HG03066 (cell line): ENCODE results near the gene GPS2.

Experiments
- ATAC-seq: cut with Tn5 transposase; IDR thresholded peaks from one replicate; pipeline ENCODE4 v1.9.1; 2021; ENCODE audit warnings: low read depth; ENCODE audit not compliant: unreplicated experiment

GPS2 gene

DNA sequence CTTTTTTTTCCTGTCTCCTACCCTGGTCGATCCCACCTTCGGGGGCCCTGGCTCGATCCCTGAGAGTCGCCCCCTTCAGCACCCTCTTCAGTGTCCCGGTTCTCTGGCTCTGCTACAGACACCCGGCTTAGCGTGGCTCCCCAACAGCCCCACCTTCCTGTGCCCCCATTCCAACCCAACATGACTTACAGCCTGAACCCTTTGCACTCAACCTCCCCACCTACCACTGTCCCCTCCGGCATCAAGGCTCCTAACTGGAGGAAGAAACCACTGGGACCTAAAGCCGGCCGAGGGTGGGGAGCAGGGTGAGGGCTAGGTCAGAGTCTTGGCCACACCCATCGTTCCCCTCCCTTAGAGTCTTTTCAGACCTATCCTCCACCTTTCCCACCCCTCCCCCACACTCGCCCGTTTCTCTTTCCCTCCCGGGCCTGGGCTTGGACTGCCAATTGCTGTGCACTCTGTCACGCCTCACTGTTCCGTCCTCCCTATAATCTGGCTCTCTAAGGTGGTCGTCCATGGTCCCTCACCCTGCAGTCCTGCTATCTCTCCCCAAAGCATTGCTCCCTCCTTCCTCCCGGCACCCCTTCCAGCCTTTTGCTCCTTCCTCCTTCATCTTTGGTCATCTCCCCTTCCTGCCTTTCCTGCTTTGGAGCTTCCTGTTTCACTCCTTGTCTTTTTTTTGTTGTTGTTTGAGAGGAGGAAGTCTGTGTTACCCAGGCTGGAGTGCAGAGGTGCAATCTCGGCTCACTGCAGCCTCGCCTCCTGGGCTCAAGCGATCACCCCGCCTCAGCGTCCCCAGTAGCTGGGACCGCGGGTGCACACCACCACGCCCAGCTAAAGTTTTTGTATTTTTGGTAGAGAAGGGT, 52.0 kb downstream of the GPS2 start:
- ATAC-seq = no peak
